ENCODE data around the gene SPEF2. TPM values are rescaled to one million over a fixed set of nuclear protein-coding genes. Genes with fewer than 3 reads are reported as not detected.
A peak's percentile ranks its signal among the peaks of the same experiment; 100 is the strongest.

SPEF2 gene
- total and polyA plus RNA-seq, 10 of the 15 experiments (the other 5 are each of a cell fraction or from before 2014, with no cell fraction given), result 0.03 to 2.0 (median 0.07) TPM; not detected in 3

- 67% methylated on average over 1 of the region's 1 CpG for WGBS (ENCODE audit: insufficient coverage, insufficient replicate concordance, low lambda C conversion rate, missing lambda C conversion rate)
- Histone ChIP-seq H3K4me3 (no peak overlapping the region), H3K4me1 (ENCODE audit: control insufficient read depth, insufficient read depth, low read length) (peaks cover 18% of the 10 kb centered on the region), H3K36me3 (ENCODE audit: control insufficient read depth in 2 of 2, insufficient read depth in 2 of 2, low read length in 1 of 2) (no peaks in the 10 kb centered on the region), H3K27ac (ENCODE audit: control insufficient read depth, insufficient read depth) (peak overlapping the region; percentile 25; the same call in 1 of the 2 replicates), H3K9me3 (replicated peaks; ENCODE audit: control insufficient read depth, insufficient read depth, low read length) (no peaks in the 10 kb centered on the region; the same call in 2 of the 3 replicates), H2AFZ (ENCODE audit: control insufficient read depth, low read depth, low read length) (no peak overlapping the region; the same call in 1 of the 2 replicates), H3K4me2 (ENCODE audit: control insufficient read depth, insufficient read depth) (no peak overlapping the region; the same call in 1 of the 2 replicates), H3K79me2 (ENCODE audit: control insufficient read depth, insufficient read depth, low read length) (no peaks in the 10 kb centered on the region), H4K20me1 (ENCODE audit: control insufficient read depth, insufficient read depth) (no peaks in the 10 kb centered on the region), H3K27me3 (replicated peaks in 1 of 2; ENCODE audit: control insufficient read depth in 2 of 2, insufficient read depth in 2 of 2, low read length in 1 of 2) (no peaks in the 10 kb centered on the region), H3K9ac (ENCODE audit: control insufficient read depth, insufficient read depth, low read length) (no peak overlapping the region)
- in situ Hi-C loops (cut with MboI), result no loop called here
- ChIA-PET SMC1A (ENCODE audit: uncharacterized antibody, unreplicated experiment) (interaction anchor here (0.7 to 15.1 kb wide), 12 partner anchors 9 to 641 kb away, joined by 3 to 238 read pairs (median 4); no protein-coding TSS in a partner anchor), RAD21 (ENCODE audit: unreplicated experiment) (interaction anchor here (0.7 to 2.7 kb wide), 13 partner anchors 10 to 75 kb away, joined by 3 to 10 read pairs (median 4); no protein-coding TSS in a partner anchor), POLR2A (interaction anchor here (0.6 to 3.2 kb wide), 8 partner anchors 28 to 841 kb away, joined by 3 to 17 read pairs (median 5); no protein-coding TSS in a partner anchor), CTCF (interaction anchor here (0.6 to 2.0 kb wide), 7 partner anchors 31 to 655 kb away, joined by 3 to 7 read pairs (median 3); no protein-coding TSS in a partner anchor)
- no peak for DNase-seq (ENCODE audit: low read depth, low spot score)
- peak; percentile 44 for ATAC-seq
- TF ChIP-seq BHLHE40 (IDR thresholded peaks at IDR 0.05; ENCODE audit: borderline replicate concordance in 1 of 2, low read depth in 2 of 2, low read length in 1 of 2) (0 out of 4 replicates have a peak, but pooled peaks of 1 of the 2 experiments have one; percentile 6), ATF7 (IDR thresholded peaks at IDR 0.05; ENCODE audit: low read depth) (no peak), DPF2 (IDR thresholded peaks at IDR 0.05) (0 out of 2 replicates have a peak, but pooled peaks have one; percentile 24), E2F8 (IDR thresholded peaks at IDR 0.05; ENCODE audit: low read depth, partially characterized antibody) (no peak), ZNF687 (IDR thresholded peaks at IDR 0.05) (peak; percentile 17; the same call in 1 of the 2 replicates), SRF (IDR thresholded peaks at IDR 0.05; ENCODE audit: low read depth in 2 of 2, low read length in 2 of 2) (no peak)
- no TSS peak for BruUV-seq (replicated peaks)
- FAIRE-seq, result no peak
- intact Hi-C loops (cut with micrococcal nuclease; ENCODE audit: unreplicated experiment), result loop anchor here (5.0 kb wide), 1 partner anchor 77 kb away; no protein-coding TSS in a partner anchor
Observed at GRCh38 chr5:35854248-35854647, 236.6 kb downstream of the SPEF2 start.
